Measurements from ENCODE around the gene OXSR1.
"Not testable (repeated sequence)": the region's sequence is repeated elsewhere in the genome, so short reads cannot be mapped to it uniquely, and the experiment has no call there.

Gene OXSR1

GRCh38 chr3:38158472-38158871, 6.9 kb upstream of the OXSR1 start:
- no peaks in the 10 kb centered on the region for H3K27me3 ChIP-seq (ENCODE audit: low read depth, low read length)
- H3K79me2 ChIP-seq (ENCODE audit: low read length): no peaks in the 10 kb centered on the region
- no peaks in the 10 kb centered on the region for H3K36me3 ChIP-seq (replicated peaks; ENCODE audit: low read depth, low read length)
- no peaks in the 10 kb centered on the region for H4K20me1 ChIP-seq (ENCODE audit: insufficient read depth, low read length)
- TF ChIP-seq CTCF (IDR thresholded peaks at IDR 0.05; ENCODE audit: low read depth, low read length) (no peak), EZH2phosphoT487 (IDR thresholded peaks at IDR 0.05; ENCODE audit: low read depth) (no peak)
- H3K9me3 ChIP-seq (ENCODE audit: insufficient read depth, low read length): no peaks in the 10 kb centered on the region
- H3K9ac ChIP-seq (ENCODE audit: low read length): no peak overlapping the region
- H3K4me1 ChIP-seq (ENCODE audit: low read length): peaks cover 63% of the 10 kb centered on the region
- H3K4me2 ChIP-seq (ENCODE audit: low read length): peak overlapping the region; percentile 53
- no peak overlapping the region for H3K4me3 ChIP-seq (ENCODE audit: low read length)
- peak overlapping the region; percentile 51 for H3K27ac ChIP-seq (ENCODE audit: low read length)
- H2AFZ ChIP-seq (ENCODE audit: low read depth, low read length): peak overlapping the region; percentile 57; the same call in 1 of the 2 replicates

- not testable (repeated sequence) for H2AFZ ChIP-seq (ENCODE audit: low read depth, low read length); H3K27me3 ChIP-seq (ENCODE audit: low read depth, low read length); H3K27ac ChIP-seq (ENCODE audit: low read length); H3K4me3 ChIP-seq (ENCODE audit: low read length); H3K9ac ChIP-seq (ENCODE audit: low read length); H3K4me2 ChIP-seq (ENCODE audit: low read length); H3K79me2 ChIP-seq (ENCODE audit: low read length); H4K20me1 ChIP-seq (ENCODE audit: insufficient read depth, low read length); H3K9me3 ChIP-seq (ENCODE audit: insufficient read depth, low read length); H3K36me3 ChIP-seq (replicated peaks; ENCODE audit: low read depth, low read length)
- peaks cover 49% of the 10 kb centered on the region for H3K4me1 ChIP-seq (ENCODE audit: low read length)
These were observed 4.6 kb upstream of the OXSR1 start for GRCh38 chr3:38160704-38161103.

- Histone ChIP-seq H3K4me2 (ENCODE audit: low read length) (peak overlapping the region; percentile 82), H2AFZ (ENCODE audit: low read depth, low read length) (no peak overlapping the region), H3K27ac (ENCODE audit: low read length) (peak overlapping the region; percentile 82), H3K27me3 (ENCODE audit: low read depth, low read length) (no peaks in the 10 kb centered on the region), H3K9ac (ENCODE audit: low read length) (peak overlapping the region; percentile 94), H3K79me2 (ENCODE audit: low read length) (peaks cover 28% of the 10 kb centered on the region), H3K36me3 (replicated peaks; ENCODE audit: low read depth, low read length) (peaks cover 16% of the 10 kb centered on the region), H3K4me3 (ENCODE audit: low read length) (peak overlapping the region; percentile 87), H4K20me1 (ENCODE audit: insufficient read depth, low read length) (peaks cover 16% of the 10 kb centered on the region), H3K9me3 (ENCODE audit: insufficient read depth, low read length) (no peaks in the 10 kb centered on the region), H3K4me1 (ENCODE audit: low read length) (peaks cover 45% of the 10 kb centered on the region)
- no peak; the same call in 1 of the 2 replicates for TF ChIP-seq CTCF (IDR thresholded peaks at IDR 0.05; ENCODE audit: low read depth, low read length)
- TF ChIP-seq EZH2phosphoT487 (IDR thresholded peaks at IDR 0.05; ENCODE audit: low read depth): no peak
These were observed 2.1 kb upstream of the OXSR1 start for GRCh38 chr3:38163117-38163840.

DNA sequence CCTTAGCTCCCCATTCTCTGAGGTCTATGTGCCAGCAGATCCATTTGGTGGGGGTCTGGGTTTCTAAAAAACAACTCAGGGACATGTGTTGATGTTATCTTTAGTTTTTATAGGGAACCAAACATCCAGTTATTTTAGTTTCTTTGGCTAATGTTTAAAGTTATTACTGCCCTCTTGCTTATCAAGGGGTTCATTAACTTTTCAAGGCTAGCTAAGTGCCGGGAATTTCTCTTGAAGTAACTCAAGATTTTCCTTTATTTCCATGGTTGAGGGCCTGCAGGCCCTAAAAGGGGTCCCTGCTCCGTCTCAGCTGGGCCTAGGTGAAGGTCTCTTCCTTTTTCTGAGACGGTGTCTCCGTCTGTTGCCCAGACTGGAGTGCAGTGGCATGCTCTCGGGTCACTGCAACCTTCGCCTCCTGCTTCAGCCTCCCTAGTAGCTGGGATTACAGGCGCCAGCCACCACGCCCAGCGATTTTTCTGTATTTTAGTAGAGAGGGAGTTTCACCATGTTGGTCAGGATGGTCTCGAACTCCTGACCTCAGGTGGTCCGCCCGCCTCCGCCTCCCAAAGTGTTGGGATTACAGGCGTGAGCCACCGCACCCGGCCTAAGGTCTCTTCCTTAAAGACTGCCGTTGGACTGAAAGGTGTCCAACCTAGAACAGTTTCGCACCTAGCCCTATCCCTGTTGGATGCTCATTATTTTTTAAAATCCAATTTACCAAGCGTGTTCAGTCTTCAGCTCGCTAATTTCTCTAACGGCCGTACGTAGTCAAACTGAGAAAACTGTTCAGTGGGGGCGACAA, 1.3 kb upstream of the OXSR1 start:
- peak overlapping the region; percentile 82 for H3K4me2 ChIP-seq (ENCODE audit: low read length)
- H3K9ac ChIP-seq (ENCODE audit: low read length): peak overlapping the region; percentile 94
- H3K4me3 ChIP-seq (ENCODE audit: low read length): peak overlapping the region; percentile 87
- peaks cover 20% of the 10 kb centered on the region for H3K36me3 ChIP-seq (replicated peaks; ENCODE audit: low read depth, low read length)
- H3K79me2 ChIP-seq (ENCODE audit: low read length): peaks cover 36% of the 10 kb centered on the region
- TF ChIP-seq CTCF (IDR thresholded peaks at IDR 0.05; ENCODE audit: low read depth, low read length): no peak
- no peak for TF ChIP-seq EZH2phosphoT487 (IDR thresholded peaks at IDR 0.05; ENCODE audit: low read depth)
- peaks cover 24% of the 10 kb centered on the region for H4K20me1 ChIP-seq (ENCODE audit: insufficient read depth, low read length)
- no peaks in the 10 kb centered on the region for H3K27me3 ChIP-seq (ENCODE audit: low read depth, low read length)
- H3K27ac ChIP-seq (ENCODE audit: low read length): peak overlapping the region; percentile 82
- peak overlapping the region; percentile 84 for H2AFZ ChIP-seq (ENCODE audit: low read depth, low read length)
- H3K9me3 ChIP-seq (ENCODE audit: insufficient read depth, low read length): no peaks in the 10 kb centered on the region
- H3K4me1 ChIP-seq (ENCODE audit: low read length): peaks cover 45% of the 10 kb centered on the region
